ENCODE results near the gene PLPPR1. TPM values are rescaled to one million over a fixed set of nuclear protein-coding genes. Genes with fewer than 3 reads are reported as not detected.

Gene PLPPR1
- total and polyA plus RNA-seq, 2 donors (not counting 1 experiment from before 2014, with no cell fraction given), result not detected

- H3K9me3 ChIP-seq (ENCODE audit: control insufficient read depth, insufficient read depth, low read depth, low read length), result no peaks in the 10 kb centered on the region
- H3K9ac ChIP-seq (ENCODE audit: insufficient read depth, low read length), result no peak overlapping the region
- TF ChIP-seq CTCF (conservative IDR thresholded peaks at IDR 0.05 in 1 of 2, IDR thresholded peaks at IDR 0.05 in 1 of 2; ENCODE audit: low read depth in 1 of 2, low read length in 2 of 2) (no peak), EZH2 (IDR thresholded peaks at IDR 0.05; ENCODE audit: low read length, missing control alignments) (no peak)
- H2AFZ ChIP-seq (ENCODE audit: low read length), result no peak overlapping the region
- DNase-seq (ENCODE audit: low read depth in 2 of 2), result no peak
- H3K4me2 ChIP-seq (ENCODE audit: extremely low read depth, insufficient read depth, low read length), result no peak overlapping the region
- H3K27ac ChIP-seq (ENCODE audit: insufficient read depth, low read length), result no peak overlapping the region
- H4K20me1 ChIP-seq (ENCODE audit: control insufficient read depth, extremely low read depth, insufficient read depth, low read length), result no peaks in the 10 kb centered on the region
- H3K4me1 ChIP-seq (ENCODE audit: control insufficient read depth, extremely low read depth, insufficient read depth, low read length), result no peaks in the 10 kb centered on the region
- H3K27me3 ChIP-seq (ENCODE audit: control insufficient read depth, insufficient read depth, low read length), result no peaks in the 10 kb centered on the region
- H3K36me3 ChIP-seq (ENCODE audit: control insufficient read depth, insufficient read depth, low read length), result no peaks in the 10 kb centered on the region
- H3K79me2 ChIP-seq (ENCODE audit: control insufficient read depth, insufficient read depth, low read length), result no peaks in the 10 kb centered on the region
- H3K4me3 ChIP-seq (replicated peaks in 1 of 4; ENCODE audit: control extremely low read depth in 1 of 4, insufficient read depth in 1 of 4, low read depth in 3 of 4, low read length in 4 of 4), result no peak overlapping the region
Observed at GRCh38 chr9:101139082-101139481, 110.6 kb downstream of the PLPPR1 start.

GRCh38 chr9:101140764-101141163 lies 112.2 kb downstream of the PLPPR1 start:
- H4K20me1 ChIP-seq (ENCODE audit: control insufficient read depth, extremely low read depth, insufficient read depth, low read length), result no peaks in the 10 kb centered on the region
- no peak overlapping the region for H3K27ac ChIP-seq (ENCODE audit: insufficient read depth, low read length)
- DNase-seq (ENCODE audit: low read depth in 2 of 2), result no peak
- H2AFZ ChIP-seq (ENCODE audit: low read length), result no peak overlapping the region
- H3K79me2 ChIP-seq (ENCODE audit: control insufficient read depth, insufficient read depth, low read length), result no peaks in the 10 kb centered on the region
- no peak for TF ChIP-seq CTCF (conservative IDR thresholded peaks at IDR 0.05 in 1 of 2, IDR thresholded peaks at IDR 0.05 in 1 of 2; ENCODE audit: low read depth in 1 of 2, low read length in 2 of 2)
- TF ChIP-seq EZH2 (IDR thresholded peaks at IDR 0.05; ENCODE audit: low read length, missing control alignments), result no peak
- H3K4me3 ChIP-seq (replicated peaks in 1 of 4; ENCODE audit: control extremely low read depth in 1 of 4, insufficient read depth in 1 of 4, low read depth in 3 of 4, low read length in 4 of 4), result no peak overlapping the region
- H3K9ac ChIP-seq (ENCODE audit: insufficient read depth, low read length), result no peak overlapping the region
- H3K36me3 ChIP-seq (ENCODE audit: control insufficient read depth, insufficient read depth, low read length), result no peaks in the 10 kb centered on the region
- H3K4me1 ChIP-seq (ENCODE audit: control insufficient read depth, extremely low read depth, insufficient read depth, low read length), result no peaks in the 10 kb centered on the region
- H3K9me3 ChIP-seq (ENCODE audit: control insufficient read depth, insufficient read depth, low read depth, low read length), result no peaks in the 10 kb centered on the region
- no peaks in the 10 kb centered on the region for H3K27me3 ChIP-seq (ENCODE audit: control insufficient read depth, insufficient read depth, low read length)
- H3K4me2 ChIP-seq (ENCODE audit: extremely low read depth, insufficient read depth, low read length), result no peak overlapping the region

- no peaks in the 10 kb centered on the region for H4K20me1 ChIP-seq (ENCODE audit: control insufficient read depth, extremely low read depth, insufficient read depth, low read length)
- no peaks in the 10 kb centered on the region for H3K79me2 ChIP-seq (ENCODE audit: control insufficient read depth, insufficient read depth, low read length)
- no peaks in the 10 kb centered on the region for H3K27me3 ChIP-seq (ENCODE audit: control insufficient read depth, insufficient read depth, low read length)
- H3K9me3 ChIP-seq (ENCODE audit: control insufficient read depth, insufficient read depth, low read depth, low read length), result no peaks in the 10 kb centered on the region
- H3K4me3 ChIP-seq (replicated peaks in 1 of 4; ENCODE audit: control extremely low read depth in 1 of 4, insufficient read depth in 1 of 4, low read depth in 3 of 4, low read length in 4 of 4), result no peak overlapping the region
- no peak overlapping the region for H2AFZ ChIP-seq (ENCODE audit: low read length)
- H3K4me1 ChIP-seq (ENCODE audit: control insufficient read depth, extremely low read depth, insufficient read depth, low read length), result no peaks in the 10 kb centered on the region
- DNase-seq (ENCODE audit: low read depth in 2 of 2), result no peak
- H3K27ac ChIP-seq (ENCODE audit: insufficient read depth, low read length), result no peak overlapping the region
- no peaks in the 10 kb centered on the region for H3K36me3 ChIP-seq (ENCODE audit: control insufficient read depth, insufficient read depth, low read length)
- TF ChIP-seq EZH2 (IDR thresholded peaks at IDR 0.05; ENCODE audit: low read length, missing control alignments), result no peak
- no peak for TF ChIP-seq CTCF (conservative IDR thresholded peaks at IDR 0.05 in 1 of 2, IDR thresholded peaks at IDR 0.05 in 1 of 2; ENCODE audit: low read depth in 1 of 2, low read length in 2 of 2)
- no peak overlapping the region for H3K9ac ChIP-seq (ENCODE audit: insufficient read depth, low read length)
- H3K4me2 ChIP-seq (ENCODE audit: extremely low read depth, insufficient read depth, low read length), result no peak overlapping the region
Observed at GRCh38 chr9:101146508-101146907, 118.0 kb downstream of the PLPPR1 start.
